AG10803 (cell line): Measurements from ENCODE around the gene REXO1.
A peak's percentile ranks its signal among the peaks of the same experiment; 100 is the strongest.
"Not testable (repeated sequence)": the region's sequence is repeated elsewhere in the genome, so short reads cannot be mapped to it uniquely, and the experiment has no call there.

Experiments used
- DNase-seq: peaks from one replicate; pipeline ENCODE4 v3.0.0; 2010; ENCODE audit warnings: low read depth
- H3K4me3 ChIP-seq: 2 replicates; pipeline ENCODE4 v1.5.1; 2011; ENCODE audit warnings: mild to moderate bottlenecking, low read length, control low read depth
- TF ChIP-seq, protein P1 (sequence below): conservative IDR thresholded peaks from 2 replicates; pipeline ENCODE4 v1.5.1; 2011; ENCODE audit warnings: mild to moderate bottlenecking, low read length, control low read depth, inconsistent platforms

Gene REXO1, protein sequence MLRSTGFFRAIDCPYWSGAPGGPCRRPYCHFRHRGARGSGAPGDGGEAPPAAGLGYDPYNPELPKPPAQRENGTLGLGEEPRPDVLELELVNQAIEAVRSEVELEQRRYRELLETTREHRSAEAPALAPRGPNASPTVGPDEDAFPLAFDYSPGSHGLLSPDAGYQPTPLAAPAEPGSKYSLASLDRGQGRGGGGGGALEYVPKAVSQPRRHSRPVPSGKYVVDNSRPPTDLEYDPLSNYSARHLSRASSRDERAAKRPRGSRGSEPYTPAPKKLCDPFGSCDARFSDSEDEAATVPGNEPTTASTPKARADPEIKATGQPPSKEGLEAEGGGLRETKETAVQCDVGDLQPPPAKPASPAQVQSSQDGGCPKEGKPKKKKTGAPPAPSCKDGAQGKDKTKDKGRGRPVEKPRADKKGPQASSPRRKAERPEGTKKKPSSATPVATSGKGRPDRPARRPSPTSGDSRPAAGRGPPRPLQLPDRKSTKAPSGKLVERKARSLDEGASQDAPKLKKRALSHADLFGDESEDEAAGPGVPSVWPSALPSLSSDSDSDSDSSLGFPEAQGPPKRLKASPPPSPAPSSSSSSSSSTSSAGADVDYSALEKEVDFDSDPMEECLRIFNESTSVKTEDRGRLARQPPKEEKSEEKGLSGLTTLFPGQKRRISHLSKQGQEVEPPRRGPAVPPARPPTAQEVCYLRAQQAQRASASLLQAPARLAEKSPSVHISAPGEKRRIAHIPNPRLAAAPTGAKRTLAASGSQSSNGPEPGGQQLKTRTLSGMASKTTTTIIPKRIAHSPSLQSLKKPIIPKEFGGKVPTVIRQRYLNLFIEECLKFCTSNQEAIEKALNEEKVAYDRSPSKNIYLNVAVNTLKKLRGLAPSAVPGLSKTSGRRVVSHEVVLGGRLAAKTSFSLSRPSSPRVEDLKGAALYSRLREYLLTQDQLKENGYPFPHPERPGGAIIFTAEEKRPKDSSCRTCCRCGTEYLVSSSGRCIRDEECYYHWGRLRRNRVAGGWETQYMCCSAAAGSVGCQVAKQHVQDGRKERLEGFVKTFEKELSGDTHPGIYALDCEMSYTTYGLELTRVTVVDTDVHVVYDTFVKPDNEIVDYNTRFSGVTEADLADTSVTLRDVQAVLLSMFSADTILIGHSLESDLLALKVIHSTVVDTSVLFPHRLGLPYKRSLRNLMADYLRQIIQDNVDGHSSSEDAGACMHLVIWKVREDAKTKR

DNA sequence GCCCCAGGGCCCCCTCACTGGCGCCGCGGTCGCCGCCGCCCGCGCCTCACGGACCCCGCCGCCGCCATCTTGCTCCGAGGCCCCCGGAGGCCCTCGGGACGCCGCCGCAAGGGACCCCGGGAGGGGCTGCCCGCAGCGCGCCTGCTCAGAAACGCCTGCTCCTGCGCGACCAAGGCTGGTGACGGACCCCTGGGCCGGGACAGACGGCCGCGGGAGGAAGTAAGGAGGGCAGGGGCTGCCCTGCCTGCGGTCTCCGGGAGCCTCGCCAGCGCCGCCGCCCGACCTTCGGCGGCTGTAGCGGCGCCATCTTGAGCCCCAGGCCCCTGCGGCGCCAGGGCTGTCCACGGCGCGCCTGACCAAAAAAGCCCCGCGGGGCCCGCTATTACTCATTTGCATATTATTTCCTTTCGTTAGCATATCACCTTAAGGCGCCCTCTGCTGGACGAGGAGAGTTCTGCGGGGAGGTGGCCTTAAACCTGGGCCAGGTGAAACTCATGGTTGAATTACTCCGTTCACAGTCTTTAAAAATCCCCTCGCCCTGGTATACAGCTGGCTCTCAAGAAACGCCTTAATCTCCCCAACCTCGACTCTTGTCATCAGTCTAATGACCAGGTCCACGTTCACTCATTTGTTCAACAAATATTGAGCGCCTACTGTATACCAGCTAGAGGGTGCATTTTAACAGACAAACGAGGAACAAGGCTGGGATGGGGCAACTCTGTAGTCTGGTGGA, at the start of gene REXO1:
Gene REXO1, minus strand, starts transcription at position 85 of the 733 bp plus-strand sequence. CDS start 125 bp downstream, outside the sequence.
- TF ChIP-seq, protein P1, sequence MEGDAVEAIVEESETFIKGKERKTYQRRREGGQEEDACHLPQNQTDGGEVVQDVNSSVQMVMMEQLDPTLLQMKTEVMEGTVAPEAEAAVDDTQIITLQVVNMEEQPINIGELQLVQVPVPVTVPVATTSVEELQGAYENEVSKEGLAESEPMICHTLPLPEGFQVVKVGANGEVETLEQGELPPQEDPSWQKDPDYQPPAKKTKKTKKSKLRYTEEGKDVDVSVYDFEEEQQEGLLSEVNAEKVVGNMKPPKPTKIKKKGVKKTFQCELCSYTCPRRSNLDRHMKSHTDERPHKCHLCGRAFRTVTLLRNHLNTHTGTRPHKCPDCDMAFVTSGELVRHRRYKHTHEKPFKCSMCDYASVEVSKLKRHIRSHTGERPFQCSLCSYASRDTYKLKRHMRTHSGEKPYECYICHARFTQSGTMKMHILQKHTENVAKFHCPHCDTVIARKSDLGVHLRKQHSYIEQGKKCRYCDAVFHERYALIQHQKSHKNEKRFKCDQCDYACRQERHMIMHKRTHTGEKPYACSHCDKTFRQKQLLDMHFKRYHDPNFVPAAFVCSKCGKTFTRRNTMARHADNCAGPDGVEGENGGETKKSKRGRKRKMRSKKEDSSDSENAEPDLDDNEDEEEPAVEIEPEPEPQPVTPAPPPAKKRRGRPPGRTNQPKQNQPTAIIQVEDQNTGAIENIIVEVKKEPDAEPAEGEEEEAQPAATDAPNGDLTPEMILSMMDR, result peak; percentile 82
- peak within 1 kb of the TSS; percentile 96 for H3K4me3 ChIP-seq
- DNase-seq, result peak; percentile 91

DNA sequence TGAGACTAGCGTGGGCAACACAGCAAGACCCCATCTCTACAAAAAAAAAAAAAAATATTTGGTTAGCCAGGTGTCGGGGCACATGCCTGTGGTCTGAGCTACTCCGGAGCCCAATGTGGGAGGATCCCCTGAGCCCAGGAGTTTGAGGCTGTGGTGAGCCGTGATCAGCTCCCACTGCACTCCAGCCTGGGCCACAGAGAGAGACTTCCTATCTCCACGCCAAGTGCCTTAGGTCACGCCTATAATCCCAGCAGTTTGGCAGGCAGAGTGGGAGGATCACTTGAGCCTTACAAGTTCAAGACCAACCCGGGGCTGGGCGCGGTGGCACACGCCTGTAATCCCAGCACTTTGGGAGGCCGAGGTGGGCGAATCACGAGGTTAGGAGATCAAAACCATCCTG, 48.2 kb upstream of the REXO1 start:
- no peak overlapping the region for H3K4me3 ChIP-seq
- TF ChIP-seq, protein P1, result no peak
- DNase-seq, result no peak

DNA sequence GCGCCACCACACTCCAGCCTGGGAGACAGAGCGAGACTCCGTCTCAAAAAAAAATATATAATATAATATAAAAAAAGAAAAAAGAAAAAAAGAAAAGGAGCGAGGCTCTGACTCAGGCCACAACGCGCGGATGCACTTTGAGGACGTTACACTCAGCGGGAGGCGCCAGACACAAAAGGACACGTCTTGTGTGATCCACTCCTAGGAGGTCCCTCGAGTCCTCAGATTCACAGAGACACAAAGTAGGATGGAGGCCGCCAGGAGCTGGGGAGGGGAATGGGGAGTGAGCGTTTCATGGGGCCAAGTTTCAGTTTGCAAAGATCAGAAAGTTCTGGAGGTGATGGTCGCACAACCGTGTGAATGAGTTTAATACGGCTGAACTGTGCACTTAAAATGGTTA, 45.5 kb upstream of the REXO1 start:
- DNase-seq, result no peak
- H3K4me3 ChIP-seq, result no peak overlapping the region
- TF ChIP-seq, protein P1, result no peak

DNA sequence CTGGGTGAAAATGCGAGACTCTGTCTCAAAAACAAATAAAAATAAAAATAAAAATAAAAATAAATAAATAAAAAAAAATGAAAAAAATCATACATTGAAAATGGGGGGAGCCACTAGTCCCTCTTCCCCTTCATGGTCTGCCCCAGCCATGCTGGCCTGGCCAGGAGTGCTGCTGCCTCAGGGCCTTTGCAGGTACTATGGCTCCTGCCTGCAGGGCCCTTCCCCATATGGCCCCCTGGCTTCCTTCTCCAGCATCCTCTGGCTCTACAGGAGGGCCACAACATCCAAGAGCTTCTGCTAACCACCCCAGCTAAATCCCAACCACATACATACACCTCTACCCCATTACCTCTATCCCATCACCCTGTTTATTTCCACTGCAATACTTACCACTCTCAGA, 41.6 kb upstream of the REXO1 start:
- H3K4me3 ChIP-seq, result no peak overlapping the region
- TF ChIP-seq, protein P1, result no peak
- DNase-seq, result no peak

GRCh38 chr19:1888385-1888784, 40.1 kb upstream of the REXO1 start:
- H3K4me3 ChIP-seq, result no peak overlapping the region
- DNase-seq, result no peak
- TF ChIP-seq, protein P1, result no peak

DNA sequence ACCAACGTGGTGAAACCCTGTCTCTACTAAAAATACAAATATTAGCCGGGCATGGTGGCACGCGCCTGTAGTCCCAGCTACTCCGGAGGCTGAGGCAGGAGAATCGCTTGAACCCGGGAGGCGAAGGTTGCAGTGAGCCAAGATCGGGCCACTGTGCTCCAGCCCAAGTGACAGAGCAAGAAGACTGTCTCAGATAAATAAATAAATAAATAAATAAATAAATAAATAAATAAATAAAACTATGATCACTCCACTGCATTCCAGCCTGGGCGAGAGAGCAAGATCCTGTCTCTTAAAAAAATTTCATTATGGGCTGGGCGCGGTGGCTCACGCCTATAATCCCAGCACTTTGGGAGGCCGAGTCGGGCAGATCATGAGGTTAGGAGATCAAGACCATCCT, 38.1 kb upstream of the REXO1 start:
- H3K4me3 ChIP-seq, DNase-seq: not testable (repeated sequence)

GRCh38 chr19:1885398-1886119, 37.3 kb upstream of the REXO1 start, which contains the start of gene ABHD17A:
TSS of gene ABHD17A (minus strand) at chr19:1885496. CDS start at chr19:1881566, 3,930 bp downstream.
- peak; percentile 88 for DNase-seq
- peak within 1 kb of the TSS; percentile 89 for H3K4me3 ChIP-seq
